DOHH2 (cell line): ENCODE results near the gene NAV2.

Source experiments
- CTCF ChIP-seq: fragments of 200-600 bp; sonication (generic); IDR thresholded peaks from one replicate; pipeline ENCODE4 v1.5.1; 2014; ENCODE audit warnings: antibody characterized with exemption, mild to moderate bottlenecking, low read depth, low read length; ENCODE audit not compliant: poor library complexity, severe bottlenecking
- EZH2phosphoT487 ChIP-seq: fragments of 200-600 bp; sonication (generic); IDR thresholded peaks from 2 replicates; pipeline ENCODE4 v1.6.1; 2017; ENCODE audit warnings: borderline replicate concordance, mild to moderate bottlenecking, antibody characterized with exemption, low read length, moderate library complexity, mixed read lengths

DNA sequence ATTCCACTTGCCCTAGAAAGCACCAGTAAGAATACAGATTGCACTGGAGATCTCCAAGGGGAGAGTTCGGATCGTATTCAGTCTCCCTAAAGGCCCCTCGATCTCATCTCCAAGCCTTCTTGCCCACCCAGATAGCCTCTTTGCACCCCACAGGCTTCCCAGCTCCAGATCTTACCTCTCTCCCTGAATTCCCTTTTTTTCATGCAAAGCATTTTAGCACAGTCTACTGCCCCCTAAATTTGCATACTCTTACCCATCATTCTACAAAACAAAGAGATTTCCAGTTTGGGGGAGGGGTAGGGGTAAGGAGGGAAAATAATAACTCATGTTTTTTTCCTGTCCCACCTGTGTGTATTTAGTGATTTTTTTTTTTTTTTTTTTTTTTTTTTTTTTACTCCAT is 105.2 kb downstream of the NAV2 start:
- no peak for TF ChIP-seq CTCF
- no peak for TF ChIP-seq EZH2phosphoT487
